OCI-LY7 (cell line): ENCODE results near the gene CCDC60.

ENCODE experiments used
- CTCF ChIP-seq: fragments of 200-600 bp; sonication (generic); conservative IDR thresholded peaks from 2 replicates; pipeline ENCODE4 v1.5.1; 2014; ENCODE audit warnings: mild to moderate bottlenecking, antibody characterized with exemption, low read length, moderate library complexity, mixed read lengths
- EZH2phosphoT487 ChIP-seq: fragments of 200-600 bp; sonication (generic); IDR thresholded peaks from 2 replicates; pipeline ENCODE4 v1.6.1; 2018; ENCODE audit warnings: low read depth, borderline replicate concordance, mild to moderate bottlenecking, mixed run types, antibody characterized with exemption, low read length, moderate library complexity, mixed read lengths

GRCh38 chr12:119302451-119303080, 32.0 kb upstream of the CCDC60 start:
- TF ChIP-seq CTCF (no peak), EZH2phosphoT487 (no peak)
